ENCODE measurements around the gene FAM89A. TPM values are rescaled to one million over a fixed set of nuclear protein-coding genes. Genes with fewer than 3 reads are reported as not detected.

Gene FAM89A
- total and polyA plus RNA-seq, 2 of the 8 experiments (the other 6 are each of a cell fraction or from before 2014, with no cell fraction given), result 2.1 to 2.2 TPM

- no peak for DNase-seq (ENCODE audit: low read depth in 1 of 2, low spot score in 2 of 2)
- Histone ChIP-seq H3K23me2 (ENCODE audit: low read depth, low read length) (peaks cover 2% of the 10 kb centered on the region; the same call in 1 of the 2 replicates), H2AFZ (ENCODE audit: low read length) (no peak overlapping the region), H3K4ac (replicated peaks; ENCODE audit: insufficient read length, low read depth, low read length) (no peak overlapping the region), H4K91ac (replicated peaks; ENCODE audit: insufficient read length, low read length) (no peak overlapping the region), H2BK20ac (ENCODE audit: low read length) (no peak overlapping the region), H2AK5ac (ENCODE audit: low read depth, low read length) (no peak overlapping the region), H3K36me3 (ENCODE audit: control insufficient read depth in 2 of 4, insufficient read depth in 4 of 4, low read length in 3 of 4) (peaks cover 2 to 19% (median 10%) of the 10 kb centered on the region in 4 experiments; a peak in 6 of 8 replicates), H3K27ac (ENCODE audit: low read depth, low read length) (no peak overlapping the region), H3K79me2 (ENCODE audit: control insufficient read depth in 1 of 2, insufficient read depth in 2 of 2, low read length in 2 of 2) (no peaks in the 10 kb centered on the region), H4K8ac (ENCODE audit: extremely low read depth, insufficient read depth, low read length) (no peak overlapping the region), H3K9me3 (ENCODE audit: insufficient read depth in 2 of 2, low read depth in 1 of 2, low read length in 1 of 2) (peaks cover 0 to 5% of the 10 kb centered on the region in 2 experiments; a peak in 1 of 4 replicates), H3K23ac (ENCODE audit: insufficient read length) (no peak overlapping the region), H3K9ac (replicated peaks in 1 of 4; ENCODE audit: extremely low read depth in 1 of 4, low read depth in 3 of 4, low read length in 3 of 4) (no peak overlapping the region), H3K4me2 (ENCODE audit: insufficient read depth in 1 of 2, low read depth in 2 of 2, low read length in 2 of 2) (no peak overlapping the region), H2BK120ac (replicated peaks; ENCODE audit: low read depth, low read length) (no peak overlapping the region), H3K14ac (ENCODE audit: insufficient read length) (no peak overlapping the region), H3K56ac (replicated peaks; ENCODE audit: insufficient read length, low read depth, low read length) (no peak overlapping the region), H2BK12ac (ENCODE audit: low read depth, low read length) (no peak overlapping the region), H3K27me3 (replicated peaks in 1 of 4; ENCODE audit: control insufficient read depth in 3 of 4, extremely low read depth in 1 of 4, insufficient read depth in 3 of 4, low read length in 3 of 4) (no peaks in the 10 kb centered on the region), H2BK5ac (ENCODE audit: low read depth, low read length) (no peak overlapping the region), H4K20me1 (replicated peaks in 1 of 2; ENCODE audit: control insufficient read depth in 1 of 2, insufficient read depth in 2 of 2, low read length in 2 of 2) (peaks cover 0 to 2% of the 10 kb centered on the region in 2 experiments), H3K4me3 (ENCODE audit: extremely low read depth in 1 of 4, insufficient read depth in 2 of 4, low read depth in 3 of 4, low read length in 4 of 4) (no peak overlapping the region), H2BK15ac (ENCODE audit: low read length) (no peak overlapping the region), H3K18ac (ENCODE audit: extremely low read depth, low read length) (no peak overlapping the region), H3K79me1 (ENCODE audit: low read depth, low read length) (no peaks in the 10 kb centered on the region), H3K4me1 (replicated peaks in 1 of 4; ENCODE audit: control insufficient read depth in 3 of 4, insufficient read depth in 4 of 4, low read length in 3 of 4) (no peaks in the 10 kb centered on the region), H4K5ac (ENCODE audit: insufficient read length, low read depth, low read length) (no peak overlapping the region)
- ChIA-PET CTCF (ENCODE audit: partially characterized antibody) (interaction anchor here (1.0 kb wide), 1 partner anchor 10 kb away, joined by 3 read pairs; no protein-coding TSS in a partner anchor), POLR2A (ENCODE audit: partially characterized antibody) (no interaction called here)
- FAIRE-seq, result no peak
- TF ChIP-seq POLR2AphosphoS5 (IDR thresholded peaks at IDR 0.05; ENCODE audit: low read depth, low read length) (no peak), RNF2 (IDR thresholded peaks at IDR 0.05; ENCODE audit: borderline replicate concordance, low read depth, low read length, missing control alignments, poor library complexity, severe bottlenecking) (no peak), RAD21 (IDR thresholded peaks at IDR 0.05 in 1 of 2, conservative IDR thresholded peaks at IDR 0.05 in 1 of 2; ENCODE audit: low read depth in 2 of 2, low read length in 2 of 2) (no peak), SIRT6 (IDR thresholded peaks at IDR 0.05; ENCODE audit: low read length) (no peak), CBX8 (IDR thresholded peaks at IDR 0.05; ENCODE audit: borderline replicate concordance, low read depth, low read length) (no peak), SP1 (IDR thresholded peaks at IDR 0.05; ENCODE audit: low read depth, low read length) (no peak)
- WGBS, 2 experiments (ENCODE audit: extremely low coverage in 1 of 2, insufficient coverage in 1 of 2, insufficient read length in 1 of 2, insufficient replicate concordance in 2 of 2, low coverage in 1 of 2, low lambda C conversion rate in 2 of 2, missing lambda C conversion rate in 1 of 2), result no CpG with 5 or more reads among the region's 1 CpG
Measured at GRCh38 chr1:231000639-231001038, 39.4 kb downstream of the FAM89A start.
